Kidney (tissue), 14 donors: ENCODE measurements around the gene ROMO1. TPM values are rescaled to one million over a fixed set of nuclear protein-coding genes. Genes with fewer than 3 reads are reported as not detected.

Experiments
- DNase-seq, 5 donors: peaks; one replicate each; pipeline ENCODE4 v3.0.0-alpha.2; 2013 to 2020
- FAIRE-seq: peaks from 2 replicates; lab custom pipeline; 2012; peaks lifted over from hg19 to GRCh38; lab: Jason Lieb, UNC
- H3K27ac ChIP-seq, 2 donors: one replicate each; pipeline ENCODE4 v1.7.0; 2013; ENCODE audit warnings: low read depth in 2 of 2, low read length in 2 of 2, inconsistent platforms in 1 of 2
- H3K27me3 ChIP-seq: one replicate; pipeline ENCODE4 v1.7.1; 2013; ENCODE audit warnings: low read length, inconsistent platforms; ENCODE audit not compliant: control insufficient read depth, insufficient read depth
- H3K36me3 ChIP-seq, 3 donors: one replicate each; pipeline versions ENCODE4 v1.7.0 to v1.7.1; 2013; ENCODE audit warnings: low read length in 3 of 3, control low read depth in 1 of 3, inconsistent platforms in 1 of 3; ENCODE audit not compliant: insufficient read depth in 3 of 3, control insufficient read depth in 2 of 3
- H3K4me1 ChIP-seq, 3 donors: one replicate each; pipeline versions ENCODE4 v1.7.0 to v1.7.1; 2013; ENCODE audit warnings: low read length in 3 of 3, inconsistent platforms in 1 of 3, low read depth in 1 of 3; ENCODE audit not compliant: control insufficient read depth in 2 of 3, insufficient read depth in 2 of 3
- H3K4me3 ChIP-seq, 3 donors: one replicate each; pipeline versions ENCODE4 v1.7.0 to v1.8.1; 2013; ENCODE audit warnings: low read length in 3 of 3, control low read depth in 1 of 3, inconsistent platforms in 1 of 3
- H3K9ac ChIP-seq, 3 donors: one replicate each; pipeline versions ENCODE4 v1.7.0 to v1.7.1; 2013; ENCODE audit warnings: low read length in 3 of 3, control low read depth in 1 of 3, inconsistent platforms in 1 of 3
- H3K9me3 ChIP-seq, 3 donors: one replicate each; pipeline versions ENCODE4 v1.7.0 to v1.7.1; 2013; ENCODE audit warnings: low read length in 3 of 3, control low read depth in 1 of 3, inconsistent platforms in 1 of 3; ENCODE audit not compliant: control insufficient read depth in 2 of 3, insufficient read depth in 1 of 3
- intact Hi-C: fragments of 100-400 bp; cut with DNase I; formaldehyde crosslinking; loops from one replicate; pipeline ENCODE4 v1.11.1; 2022
- polyA plus RNA-seq: library from polyadenylated mRNA; stranded (reverse); fragments of 350-450 nt; fragmentation: Illumina TruSeq; extraction: RNeasy Lipid Tissue Mini Kit (QIAGEN cat#74804); gene quantifications from one replicate; pipeline ENCODE4 v1.2.3, GENCODE V29; 2014; ENCODE audit warnings: low read depth, low replicate concordance; ENCODE audit not compliant: insufficient read depth
- total RNA-seq: library from RNA; stranded (reverse); fragmentation: NEBNext Ultra II Directional; extraction: Animal tissue kit (Norgen Biotek cat#: 25700); gene quantifications from one replicate; pipeline ENCODE4 v1.2.1, GENCODE V29; 2021
- TF ChIP-seq, protein P1 (sequence below): IDR thresholded peaks from 3 replicates; pipeline ENCODE4 v1.5.1; 2012; ENCODE audit warnings: mild to moderate bottlenecking, moderate library complexity, borderline replicate concordance; ENCODE audit not compliant: insufficient read depth; ENCODE audit errors: extremely low read depth
- donor health status: control.
- donor health status: control.
- donor health status: control.
- donor health status: control.
- donor health status: control.
- donor health status: DM: yes; HTN: yes; CAD: no.
- donor health status: Normal renal cell carcinoma (clear cell type).

The ROMO1 gene
- total and polyA plus RNA-seq, 2 donors from 2014 or later: 141 to 408 TPM

DNA sequence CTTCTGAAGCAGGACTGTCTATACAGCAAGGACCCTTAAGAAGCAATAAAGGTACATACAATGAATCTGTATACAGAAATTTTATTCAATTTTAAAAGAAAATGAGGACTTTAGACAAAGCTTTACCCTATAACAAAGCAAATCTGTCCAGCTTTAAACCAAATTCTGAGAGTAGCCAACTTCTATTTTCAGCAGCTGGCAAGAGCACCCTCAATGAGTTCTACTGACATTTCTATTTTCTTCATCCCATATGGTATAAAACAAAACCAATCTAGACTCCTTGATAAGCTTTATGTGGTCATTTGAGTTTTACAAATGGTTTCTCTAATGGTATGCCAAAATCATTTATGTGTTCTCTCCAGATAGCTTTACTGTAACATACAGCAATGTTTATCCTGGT lies 47.2 kb upstream of the ROMO1 start:
- H3K4me1 ChIP-seq: no peaks in the 10 kb centered on the region
- no peak overlapping the region for H3K27ac ChIP-seq
- no peak overlapping the region for H3K4me3 ChIP-seq
- intact Hi-C loops: no loop called here
- no peaks in the 10 kb centered on the region for H3K9me3 ChIP-seq
- DNase-seq: no peak
- no peak for FAIRE-seq
- H3K36me3 ChIP-seq: peaks cover 13 to 25% (median 21%) of the 10 kb centered on the region in 3 donors
- H3K27me3 ChIP-seq: no peaks in the 10 kb centered on the region
- H3K9ac ChIP-seq: no peak overlapping the region
- TF ChIP-seq, protein P1, sequence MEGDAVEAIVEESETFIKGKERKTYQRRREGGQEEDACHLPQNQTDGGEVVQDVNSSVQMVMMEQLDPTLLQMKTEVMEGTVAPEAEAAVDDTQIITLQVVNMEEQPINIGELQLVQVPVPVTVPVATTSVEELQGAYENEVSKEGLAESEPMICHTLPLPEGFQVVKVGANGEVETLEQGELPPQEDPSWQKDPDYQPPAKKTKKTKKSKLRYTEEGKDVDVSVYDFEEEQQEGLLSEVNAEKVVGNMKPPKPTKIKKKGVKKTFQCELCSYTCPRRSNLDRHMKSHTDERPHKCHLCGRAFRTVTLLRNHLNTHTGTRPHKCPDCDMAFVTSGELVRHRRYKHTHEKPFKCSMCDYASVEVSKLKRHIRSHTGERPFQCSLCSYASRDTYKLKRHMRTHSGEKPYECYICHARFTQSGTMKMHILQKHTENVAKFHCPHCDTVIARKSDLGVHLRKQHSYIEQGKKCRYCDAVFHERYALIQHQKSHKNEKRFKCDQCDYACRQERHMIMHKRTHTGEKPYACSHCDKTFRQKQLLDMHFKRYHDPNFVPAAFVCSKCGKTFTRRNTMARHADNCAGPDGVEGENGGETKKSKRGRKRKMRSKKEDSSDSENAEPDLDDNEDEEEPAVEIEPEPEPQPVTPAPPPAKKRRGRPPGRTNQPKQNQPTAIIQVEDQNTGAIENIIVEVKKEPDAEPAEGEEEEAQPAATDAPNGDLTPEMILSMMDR: no peak

DNA sequence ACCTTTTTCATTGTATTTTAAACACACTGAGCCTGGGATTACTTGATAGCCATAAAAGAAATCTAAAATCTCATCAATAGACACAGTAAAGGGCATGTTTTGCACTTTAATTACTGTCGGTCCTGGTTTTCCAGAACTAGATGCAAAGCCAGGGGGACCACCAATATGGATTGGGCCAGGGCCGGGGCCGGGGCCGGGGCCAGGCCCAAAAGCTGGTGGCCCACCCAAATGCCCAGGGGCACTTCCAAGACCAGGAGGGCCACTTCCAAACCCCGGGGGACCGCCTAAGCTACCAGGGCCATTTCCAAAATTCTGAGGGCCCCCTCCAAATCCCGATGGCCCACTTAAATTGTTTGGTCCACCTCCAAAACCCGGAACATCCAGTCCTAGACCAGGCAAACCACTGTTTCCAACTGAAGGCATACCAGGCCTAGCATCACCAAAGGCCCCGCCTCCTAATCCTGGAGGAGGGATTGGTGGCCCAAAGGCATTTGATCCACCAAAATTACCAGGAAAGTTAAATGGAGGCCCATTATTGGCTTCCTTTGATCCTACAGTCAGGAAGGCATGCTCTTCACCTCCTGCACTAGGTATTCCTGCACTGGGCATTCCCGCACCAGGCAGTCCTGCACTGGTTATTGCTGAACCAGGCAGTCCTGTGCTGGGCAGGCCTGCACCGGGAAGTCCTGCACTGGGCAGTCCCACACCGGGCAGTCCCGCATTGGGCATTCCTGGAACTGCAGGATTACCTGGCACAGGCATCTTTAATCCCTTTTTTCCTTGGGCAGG lies 46.4 kb upstream of the ROMO1 start:
- peaks cover 13 to 25% (median 21%) of the 10 kb centered on the region in 3 donors for H3K36me3 ChIP-seq
- H3K4me1 ChIP-seq: no peaks in the 10 kb centered on the region
- no peak overlapping the region for H3K27ac ChIP-seq
- DNase-seq (no peak), FAIRE-seq (no peak)
- H3K9ac ChIP-seq: no peak overlapping the region
- H3K4me3 ChIP-seq: no peak overlapping the region
- H3K27me3 ChIP-seq: no peaks in the 10 kb centered on the region
- no peaks in the 10 kb centered on the region for H3K9me3 ChIP-seq
- intact Hi-C loops: no loop called here
- TF ChIP-seq, protein P1: no peak

GRCh38 chr20:35653430-35653734 lies 45.8 kb upstream of the ROMO1 start:
- H3K4me3 ChIP-seq: no peak overlapping the region
- H3K9me3 ChIP-seq: no peaks in the 10 kb centered on the region
- TF ChIP-seq, protein P1: no peak
- FAIRE-seq (no peak), DNase-seq (no peak)
- no peaks in the 10 kb centered on the region for H3K4me1 ChIP-seq
- no peak overlapping the region for H3K27ac ChIP-seq
- intact Hi-C loops: no loop called here
- no peak overlapping the region for H3K9ac ChIP-seq
- H3K36me3 ChIP-seq: peaks cover 13 to 25% (median 21%) of the 10 kb centered on the region in 3 donors
- H3K27me3 ChIP-seq: no peaks in the 10 kb centered on the region

GRCh38 chr20:35653893-35654292 lies 45.3 kb upstream of the ROMO1 start:
- Histone ChIP-seq H3K9me3 (no peaks in the 10 kb centered on the region), H3K27ac (no peak overlapping the region), H3K36me3 (peaks cover 13 to 25% (median 21%) of the 10 kb centered on the region in 3 donors), H3K27me3 (no peaks in the 10 kb centered on the region), H3K9ac (no peak overlapping the region), H3K4me1 (no peaks in the 10 kb centered on the region), H3K4me3 (no peak overlapping the region)
- DNase-seq (no peak), FAIRE-seq (no peak)
- TF ChIP-seq, protein P1: no peak
- intact Hi-C loops: no loop called here
